HCT116 (cell line): ENCODE data around the gene KCNB1. TPM values are rescaled to one million over a fixed set of nuclear protein-coding genes. Genes with fewer than 3 reads are reported as not detected.

Experiments
- ATAC-seq: fragments of 200-7000 bp; cut with Tn5 transposase; 2 replicates; pipeline ENCODE4 v1.9.1; 2020; ENCODE audit warnings: mild to moderate bottlenecking, moderate library complexity
- BruUV-seq: library from RNA; stranded (reverse); fragments of 400-500 nt; replicated peaks from 2 replicates; lab custom pipeline; 2021; lab: Mats Ljungman, UMichigan
- CTCF ChIA-PET: fragments of 300-600 bp; sonication (Branson Sonifier 250); formaldehyde crosslinking; loops from one replicate; lab custom pipeline; 2021; ENCODE audit warnings: antibody characterized with exemption; lab: Charles Lee
- POLR2A ChIA-PET: fragments of 300-600, 350-600 bp; sonication (Branson Sonifier 250); formaldehyde crosslinking; loops from one replicate; lab custom pipeline; 2021; ENCODE audit warnings: antibody characterized with exemption; lab: Charles Lee
- RAD21 ChIA-PET, 2 experiments: fragments of 300-600 bp; sonication (Branson Sonifier 250); formaldehyde crosslinking; loops; one replicate each; lab custom pipeline; 2023; ENCODE audit warnings: low total read pairs in 2 of 2; ENCODE audit not compliant: uncharacterized antibody in 2 of 2, unreplicated experiment in 2 of 2, low non-redundant PET in 1 of 2; lab: Charles Lee
- DNase-seq: peaks from one replicate; pipeline ENCODE4 v3.0.0-alpha.2; 2010; ENCODE audit warnings: low read depth, low spot score
- H2AFZ ChIP-seq: fragments of 200-600 bp; shearing (Covaris generic), sonication (generic); 2 replicates; pipeline ENCODE4 v1.6.1; 2017; ENCODE audit warnings: low read depth, mixed run types, mixed read lengths, antibody characterized with exemption, low read length; ENCODE audit not compliant: poor library complexity, severe bottlenecking
- H3K27ac ChIP-seq: 2 replicates; pipeline ENCODE4 v1.5.1; 2012; ENCODE audit warnings: low read depth, low read length
- H3K27me3 ChIP-seq: fragments of 200-600 bp; sonication (generic); 2 replicates; pipeline ENCODE4 v1.6.1; 2016; ENCODE audit warnings: mixed run types, low read length, mixed read lengths; ENCODE audit not compliant: insufficient read depth
- H3K36me3 ChIP-seq, 2 experiments: fragments of 200-500 bp in 1 of 2; fragments of 200-600 bp in 1 of 2; sonication (Bioruptor generic) in 1 of 2; sonication (generic) in 1 of 2; 2 replicates each; pipeline versions ENCODE4 v1.5.1 to v1.6.1; 2014 to 2016; ENCODE audit warnings: low read length in 2 of 2, inconsistent platforms in 1 of 2, mixed read lengths in 1 of 2, mixed run types in 1 of 2; ENCODE audit not compliant: insufficient read depth in 2 of 2, control insufficient read depth in 1 of 2
- H3K4me1 ChIP-seq, 2 experiments: fragments of 200-600 bp in 1 of 2; sonication (generic) in 1 of 2; 2 replicates each; pipeline versions ENCODE4 v1.5.1 to v1.6.1; 2012 to 2017; ENCODE audit warnings: low read length in 2 of 2, inconsistent platforms in 1 of 2, mild to moderate bottlenecking in 1 of 2, mixed read lengths in 1 of 2, mixed run types in 1 of 2, moderate library complexity in 1 of 2; ENCODE audit not compliant: insufficient read depth in 2 of 2, control insufficient read depth in 1 of 2
- H3K4me2 ChIP-seq: fragments of 200-600 bp; sonication (generic); 2 replicates; pipeline ENCODE4 v1.6.1; 2017; ENCODE audit warnings: mixed run types, low read length, mixed read lengths
- H3K4me3 ChIP-seq, 2 experiments: fragments of 200-600 bp in 1 of 2; sonication (generic) in 1 of 2; replicated peaks in 1 of 2; 2 replicates each; pipeline ENCODE4 v1.5.1; 2011 to 2016; ENCODE audit warnings: low read length in 2 of 2, control low read depth in 1 of 2, low read depth in 1 of 2, mild to moderate bottlenecking in 1 of 2, mixed read lengths in 1 of 2, mixed run types in 1 of 2
- H3K79me2 ChIP-seq: fragments of 200-600 bp; sonication (generic); 2 replicates; pipeline ENCODE4 v1.6.1; 2017; ENCODE audit warnings: mild to moderate bottlenecking, mixed run types, low read length, moderate library complexity, mixed read lengths; ENCODE audit not compliant: insufficient read depth
- H3K9ac ChIP-seq: fragments of 200-600 bp; sonication (generic); 2 replicates; pipeline ENCODE4 v1.6.1; 2016; ENCODE audit warnings: low read length, mixed read lengths
- H3K9me2 ChIP-seq: fragments of 200-600 bp; sonication (generic), shearing (Covaris generic); 2 replicates; pipeline ENCODE4 v1.6.1; 2017; ENCODE audit warnings: mixed run types, mild to moderate bottlenecking, moderate library complexity; ENCODE audit not compliant: insufficient read depth
- H3K9me3 ChIP-seq, 2 experiments: fragments of 200-500 bp in 1 of 2; fragments of 200-600 bp in 1 of 2; sonication (Bioruptor generic) in 1 of 2; sonication (generic) in 1 of 2; 2 replicates each; pipeline ENCODE4 v1.6.1; 2014 to 2017; ENCODE audit warnings: low read length in 2 of 2, mixed read lengths in 2 of 2, inconsistent platforms in 1 of 2, low read depth in 1 of 2, mild to moderate bottlenecking in 1 of 2, mixed run types in 1 of 2, moderate library complexity in 1 of 2; ENCODE audit not compliant: control insufficient read depth in 1 of 2, insufficient read depth in 1 of 2
- H4K20me1 ChIP-seq: fragments of 200-600 bp; sonication (generic), shearing (Covaris generic); 2 replicates; pipeline ENCODE4 v1.6.1; 2017; ENCODE audit warnings: mixed run types, mild to moderate bottlenecking, moderate library complexity; ENCODE audit not compliant: insufficient read depth
- ATF3 ChIP-seq: IDR thresholded peaks from 2 replicates; pipeline ENCODE4 v1.6.1; 2012
- CEBPB ChIP-seq: IDR thresholded peaks from 2 replicates; pipeline ENCODE4 v1.6.1; 2012; ENCODE audit warnings: low read depth
- ELF1 ChIP-seq: IDR thresholded peaks from 2 replicates; pipeline ENCODE4 v1.6.1; 2012; ENCODE audit warnings: low read depth, borderline replicate concordance
- EZH2phosphoT487 ChIP-seq: fragments of 200-600 bp; IDR thresholded peaks from 2 replicates; pipeline ENCODE4 v1.6.1; 2018; ENCODE audit warnings: antibody characterized with exemption, borderline replicate concordance
- JUND ChIP-seq: IDR thresholded peaks from 2 replicates; pipeline ENCODE4 v1.6.1; 2012
- POLR2A ChIP-seq: IDR thresholded peaks from 2 replicates; pipeline ENCODE4 v1.7.0; 2011; ENCODE audit warnings: borderline replicate concordance; ENCODE audit not compliant: insufficient read depth, insufficient read length; ENCODE audit errors: extremely low read depth
- RAD21 ChIP-seq: IDR thresholded peaks from 2 replicates; pipeline ENCODE4 v1.6.1; 2012; ENCODE audit warnings: low read depth, mild to moderate bottlenecking
- SP1 ChIP-seq: IDR thresholded peaks from 2 replicates; pipeline ENCODE4 v1.6.1; 2012; ENCODE audit warnings: low read depth
- SRF ChIP-seq: IDR thresholded peaks from 2 replicates; pipeline ENCODE4 v1.6.1; 2012; ENCODE audit warnings: low read depth
- TCF7L2 ChIP-seq: IDR thresholded peaks from 2 replicates; pipeline ENCODE4 v1.7.0; 2011; ENCODE audit warnings: borderline replicate concordance, inconsistent platforms; ENCODE audit not compliant: insufficient read depth, insufficient read length; ENCODE audit errors: extremely low read depth
- YY1 ChIP-seq: IDR thresholded peaks from 2 replicates; pipeline ENCODE4 v1.6.1; 2011; ENCODE audit warnings: low read length, low read depth, moderate library complexity, mild to moderate bottlenecking; ENCODE audit not compliant: insufficient replicate concordance; ENCODE audit errors: extremely low read depth
- ZBTB33 ChIP-seq: IDR thresholded peaks from 2 replicates; pipeline ENCODE4 v1.6.1; 2011; ENCODE audit warnings: mild to moderate bottlenecking, low read length, moderate library complexity; ENCODE audit not compliant: insufficient replicate concordance; ENCODE audit errors: extremely low read depth
- ZFX ChIP-seq: fragments of 450-650 bp; IDR thresholded peaks from 2 replicates; pipeline ENCODE4 v1.6.1; 2017
- ZNF274 ChIP-seq: fragments of 200-500 bp; sonication (Bioruptor generic); IDR thresholded peaks from 2 replicates; pipeline ENCODE4 v1.6.1; 2014; ENCODE audit warnings: mild to moderate bottlenecking, low read depth, low read length, inconsistent platforms
- intact Hi-C: fragments of 100-400 bp; cut with micrococcal nuclease; formaldehyde crosslinking; loops from 2 replicates; pipeline ENCODE4 v1.10.0; 2022
- total RNA-seq: library from RNA; stranded (reverse); gene quantifications from one replicate; pipeline ENCODE4 v1.2.1, GENCODE V29; 2021; ENCODE audit not compliant: unreplicated experiment
- TF ChIP-seq, protein P1 (sequence below): IDR thresholded peaks from 2 replicates; pipeline ENCODE4 v1.6.1; 2012
- TF ChIP-seq, protein P2 (sequence below): IDR thresholded peaks from 2 replicates; pipeline ENCODE4 v1.6.1; 2012; ENCODE audit warnings: low read depth

Gene KCNB1
- total RNA-seq, 1 experiment from 2014 or later = 0.79 TPM

- Histone ChIP-seq H3K4me3 (no peak overlapping the region), H3K4me2 (no peak overlapping the region), H3K27ac (no peak overlapping the region), H3K4me1 (peaks cover 0 to 2% of the 10 kb centered on the region in 2 experiments; a peak in 1 of 4 replicates), H3K9ac (no peak overlapping the region), H3K27me3 (peaks cover 9% of the 10 kb centered on the region; the same call in 1 of the 2 replicates), H3K9me2 (no peaks in the 10 kb centered on the region), H2AFZ (no peak overlapping the region), H3K9me3 (no peaks in the 10 kb centered on the region), H4K20me1 (no peaks in the 10 kb centered on the region), H3K36me3 (no peaks in the 10 kb centered on the region), H3K79me2 (no peaks in the 10 kb centered on the region)
- ChIA-PET CTCF (interaction anchor here (1.3 kb wide), 1 partner anchor 95 kb away, joined by 5 read pairs; no protein-coding TSS in a partner anchor), POLR2A (no interaction called here), RAD21 (no interaction called here)
- BruUV-seq = no TSS peak
- TF ChIP-seq RAD21 (no peak), YY1 (no peak), SRF (no peak), ELF1 (no peak), ZBTB33 (no peak), CEBPB (no peak), ZFX (no peak), SP1 (no peak), EZH2phosphoT487 (no peak), ZNF274 (no peak), TCF7L2 (no peak), ATF3 (no peak), POLR2A (no peak), JUND (no peak)
- TF ChIP-seq, protein P1, sequence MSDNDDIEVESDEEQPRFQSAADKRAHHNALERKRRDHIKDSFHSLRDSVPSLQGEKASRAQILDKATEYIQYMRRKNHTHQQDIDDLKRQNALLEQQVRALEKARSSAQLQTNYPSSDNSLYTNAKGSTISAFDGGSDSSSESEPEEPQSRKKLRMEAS = no peak
- TF ChIP-seq, protein P2, sequence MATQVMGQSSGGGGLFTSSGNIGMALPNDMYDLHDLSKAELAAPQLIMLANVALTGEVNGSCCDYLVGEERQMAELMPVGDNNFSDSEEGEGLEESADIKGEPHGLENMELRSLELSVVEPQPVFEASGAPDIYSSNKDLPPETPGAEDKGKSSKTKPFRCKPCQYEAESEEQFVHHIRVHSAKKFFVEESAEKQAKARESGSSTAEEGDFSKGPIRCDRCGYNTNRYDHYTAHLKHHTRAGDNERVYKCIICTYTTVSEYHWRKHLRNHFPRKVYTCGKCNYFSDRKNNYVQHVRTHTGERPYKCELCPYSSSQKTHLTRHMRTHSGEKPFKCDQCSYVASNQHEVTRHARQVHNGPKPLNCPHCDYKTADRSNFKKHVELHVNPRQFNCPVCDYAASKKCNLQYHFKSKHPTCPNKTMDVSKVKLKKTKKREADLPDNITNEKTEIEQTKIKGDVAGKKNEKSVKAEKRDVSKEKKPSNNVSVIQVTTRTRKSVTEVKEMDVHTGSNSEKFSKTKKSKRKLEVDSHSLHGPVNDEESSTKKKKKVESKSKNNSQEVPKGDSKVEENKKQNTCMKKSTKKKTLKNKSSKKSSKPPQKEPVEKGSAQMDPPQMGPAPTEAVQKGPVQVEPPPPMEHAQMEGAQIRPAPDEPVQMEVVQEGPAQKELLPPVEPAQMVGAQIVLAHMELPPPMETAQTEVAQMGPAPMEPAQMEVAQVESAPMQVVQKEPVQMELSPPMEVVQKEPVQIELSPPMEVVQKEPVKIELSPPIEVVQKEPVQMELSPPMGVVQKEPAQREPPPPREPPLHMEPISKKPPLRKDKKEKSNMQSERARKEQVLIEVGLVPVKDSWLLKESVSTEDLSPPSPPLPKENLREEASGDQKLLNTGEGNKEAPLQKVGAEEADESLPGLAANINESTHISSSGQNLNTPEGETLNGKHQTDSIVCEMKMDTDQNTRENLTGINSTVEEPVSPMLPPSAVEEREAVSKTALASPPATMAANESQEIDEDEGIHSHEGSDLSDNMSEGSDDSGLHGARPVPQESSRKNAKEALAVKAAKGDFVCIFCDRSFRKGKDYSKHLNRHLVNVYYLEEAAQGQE = no peak
- DNase-seq (no peak), ATAC-seq (no peak)
- intact Hi-C loops = no loop called here
Measured at GRCh38 chr20:49388744-49389143, 93.7 kb downstream of the KCNB1 start.
